ENCODE data around the gene FUT7.

DNA sequence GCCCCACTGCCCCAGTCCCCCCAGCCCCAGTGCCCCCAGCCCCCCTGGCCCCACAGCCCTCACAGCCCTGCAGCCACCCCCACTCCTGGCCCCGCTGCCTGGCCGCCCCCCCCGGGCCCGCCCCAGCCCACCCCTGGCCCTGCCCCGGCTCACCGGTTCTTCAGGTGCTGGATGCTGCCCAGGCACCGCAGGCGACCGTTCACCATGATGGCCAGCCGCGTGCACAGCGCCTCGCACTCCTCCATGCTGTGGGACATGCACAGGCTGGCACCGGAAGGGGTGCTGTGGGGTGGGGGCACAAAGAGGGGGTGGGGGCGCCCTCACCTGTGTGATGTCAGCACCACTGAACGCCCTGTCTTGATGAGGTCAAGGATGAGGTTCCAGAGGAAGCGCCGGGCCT lies 22.7 kb downstream of the FUT7 start:
- TF ChIP-seq, protein P1, sequence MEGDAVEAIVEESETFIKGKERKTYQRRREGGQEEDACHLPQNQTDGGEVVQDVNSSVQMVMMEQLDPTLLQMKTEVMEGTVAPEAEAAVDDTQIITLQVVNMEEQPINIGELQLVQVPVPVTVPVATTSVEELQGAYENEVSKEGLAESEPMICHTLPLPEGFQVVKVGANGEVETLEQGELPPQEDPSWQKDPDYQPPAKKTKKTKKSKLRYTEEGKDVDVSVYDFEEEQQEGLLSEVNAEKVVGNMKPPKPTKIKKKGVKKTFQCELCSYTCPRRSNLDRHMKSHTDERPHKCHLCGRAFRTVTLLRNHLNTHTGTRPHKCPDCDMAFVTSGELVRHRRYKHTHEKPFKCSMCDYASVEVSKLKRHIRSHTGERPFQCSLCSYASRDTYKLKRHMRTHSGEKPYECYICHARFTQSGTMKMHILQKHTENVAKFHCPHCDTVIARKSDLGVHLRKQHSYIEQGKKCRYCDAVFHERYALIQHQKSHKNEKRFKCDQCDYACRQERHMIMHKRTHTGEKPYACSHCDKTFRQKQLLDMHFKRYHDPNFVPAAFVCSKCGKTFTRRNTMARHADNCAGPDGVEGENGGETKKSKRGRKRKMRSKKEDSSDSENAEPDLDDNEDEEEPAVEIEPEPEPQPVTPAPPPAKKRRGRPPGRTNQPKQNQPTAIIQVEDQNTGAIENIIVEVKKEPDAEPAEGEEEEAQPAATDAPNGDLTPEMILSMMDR (IDR thresholded peaks at IDR 0.05 in 2 of 3, conservative IDR thresholded peaks at IDR 0.05 in 1 of 3; ENCODE audit: borderline replicate concordance in 1 of 3, insufficient read depth in 1 of 3, low read depth in 2 of 3, low read length in 2 of 3), result no peak
- TF ChIP-seq POLR2A (IDR thresholded peaks at IDR 0.05; ENCODE audit: borderline replicate concordance, extremely low read depth, insufficient read depth, insufficient read length) (no peak), POLR2AphosphoS5 (IDR thresholded peaks at IDR 0.05; ENCODE audit: low read depth, low read length) (no peak)
